ENCODE results near the gene NHERF1. TPM values are rescaled to one million over a fixed set of nuclear protein-coding genes. Genes with fewer than 3 reads are reported as not detected.

NHERF1 gene
- total and polyA plus RNA-seq, 2 of the 13 experiments (the other 11 are each of a cell fraction or from before 2014, with no cell fraction given), result 169 to 269 TPM

GRCh38 chr17:74769856-74770497 lies 21.5 kb downstream of the NHERF1 start (continued):
- TF ChIP-seq CTCF (CRISPR knock-in tag; IDR thresholded peaks at IDR 0.05) (no peak), ZNF567 (CRISPR knock-in tag; IDR thresholded peaks at IDR 0.05; ENCODE audit: borderline replicate concordance) (no peak; the same call in 1 of the 2 replicates), ZNF234 (CRISPR knock-in tag; conservative IDR thresholded peaks at IDR 0.05) (no peak), HNF1B (CRISPR knock-in tag; IDR thresholded peaks at IDR 0.05) (0 out of 2 replicates have a peak, but pooled peaks have one; percentile 1), TFAP4 (IDR thresholded peaks at IDR 0.05; ENCODE audit: borderline replicate concordance, low read depth) (peak; percentile 5; the same call in 1 of the 2 replicates), ZXDC (CRISPR knock-in tag; IDR thresholded peaks at IDR 0.05) (no peak), ZBTB21 (CRISPR knock-in tag; IDR thresholded peaks at IDR 0.05) (no peak), ZNF768 (CRISPR knock-in tag; IDR thresholded peaks at IDR 0.05) (peak; percentile 24; the same call in 1 of the 2 replicates), SMARCE1 (IDR thresholded peaks at IDR 0.05; ENCODE audit: borderline replicate concordance) (no peak), RBFOX2 (IDR thresholded peaks at IDR 0.05; ENCODE audit: low read depth, low read length) (peak; percentile 14; the same call in 1 of the 2 replicates), TRAFD1 (CRISPR knock-in tag; IDR thresholded peaks at IDR 0.05; ENCODE audit: borderline replicate concordance) (no peak), CENPX (CRISPR knock-in tag; IDR thresholded peaks at IDR 0.05) (no peak), CENPT (CRISPR knock-in tag; IDR thresholded peaks at IDR 0.05; ENCODE audit: low read depth) (0 out of 2 replicates have a peak, but pooled peaks have one; percentile 47), ARNTL (CRISPR knock-in tag; IDR thresholded peaks at IDR 0.05) (no peak), ATF7-NPFF (CRISPR knock-in tag; IDR thresholded peaks at IDR 0.05; ENCODE audit: low read depth) (peak; percentile 81; the same call in 1 of the 2 replicates), ZNF724P (CRISPR knock-in tag; IDR thresholded peaks at IDR 0.05; ENCODE audit: borderline replicate concordance) (peak; percentile 88), NFKBIZ (CRISPR knock-in tag; IDR thresholded peaks at IDR 0.05) (no peak), ZNF18 (CRISPR knock-in tag; IDR thresholded peaks at IDR 0.05; ENCODE audit: insufficient replicate concordance) (peak; percentile 74)
